Mesothelial cell of epicardium (in vitro differentiated cells): ENCODE results near the gene SLC17A7. TPM values are rescaled to one million over a fixed set of nuclear protein-coding genes. Genes with fewer than 3 reads are reported as not detected.

Experiments
- DNase-seq, 2 experiments: peaks; one replicate each; pipeline ENCODE4 v3.0.0; 2021; ENCODE audit warnings: low spot score in 2 of 2; ENCODE audit not compliant: unreplicated experiment in 2 of 2
- H3K27ac Mint-ChIP-seq: 2 replicates; pipeline ENCODE4 v1.8.0; 2021; ENCODE audit warnings: mixed read lengths
- H3K27me3 Mint-ChIP-seq: 2 replicates; pipeline ENCODE4 v1.8.0; 2021; ENCODE audit warnings: low read depth, mixed read lengths
- H3K36me3 Mint-ChIP-seq: 2 replicates; pipeline ENCODE4 v1.8.0; 2021; ENCODE audit warnings: mixed read lengths
- H3K4me1 Mint-ChIP-seq: 2 replicates; pipeline ENCODE4 v1.8.0; 2021; ENCODE audit warnings: mixed read lengths
- H3K4me3 Mint-ChIP-seq: 2 replicates; pipeline ENCODE4 v1.8.0; 2021; ENCODE audit warnings: mild to moderate bottlenecking, moderate library complexity, mixed read lengths
- H3K9me3 Mint-ChIP-seq: 2 replicates; pipeline ENCODE4 v1.8.0; 2021; ENCODE audit warnings: mixed read lengths
- total RNA-seq: library from RNA; stranded (reverse); gene quantifications from 3 replicates; pipeline ENCODE4 v1.2.1, GENCODE V29; 2021
- TF ChIP-seq, protein P1 (sequence below): fragments of 200-600 bp; sonication (generic); IDR thresholded peaks from one replicate; pipeline ENCODE4 v1.5.0; 2021; ENCODE audit warnings: antibody characterized with exemption; ENCODE audit not compliant: unreplicated experiment

Gene SLC17A7
- total RNA-seq, 1 donor from 2014 or later: 0.45 TPM

DNA sequence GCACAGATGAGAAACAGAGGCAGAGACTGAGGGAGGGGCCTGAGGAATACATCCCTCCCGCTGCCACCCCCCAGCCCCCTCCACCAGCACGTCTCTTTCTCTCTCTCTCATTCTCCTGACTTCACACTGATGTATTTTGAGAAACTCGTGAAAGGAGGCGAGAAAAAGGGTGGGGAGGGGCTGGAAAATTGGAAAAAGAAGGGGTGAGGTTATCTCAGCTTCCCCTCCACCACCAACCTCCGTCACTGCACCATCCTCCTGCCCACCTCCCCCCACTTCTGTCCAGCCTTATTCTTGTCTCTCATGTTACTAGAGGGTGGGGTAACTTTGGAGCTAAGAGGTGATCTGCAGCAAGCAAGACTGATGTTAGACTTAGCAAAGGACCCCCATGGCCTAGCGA lies 1.5 kb downstream of the SLC17A7 start:
- Mint-ChIP-seq H3K27ac (no peak overlapping the region), H3K4me3 (no peak overlapping the region), H3K4me1 (peaks cover 20% of the 10 kb centered on the region), H3K27me3 (peaks cover 84% of the 10 kb centered on the region), H3K9me3 (no peaks in the 10 kb centered on the region), H3K36me3 (no peaks in the 10 kb centered on the region)
- TF ChIP-seq, protein P1, sequence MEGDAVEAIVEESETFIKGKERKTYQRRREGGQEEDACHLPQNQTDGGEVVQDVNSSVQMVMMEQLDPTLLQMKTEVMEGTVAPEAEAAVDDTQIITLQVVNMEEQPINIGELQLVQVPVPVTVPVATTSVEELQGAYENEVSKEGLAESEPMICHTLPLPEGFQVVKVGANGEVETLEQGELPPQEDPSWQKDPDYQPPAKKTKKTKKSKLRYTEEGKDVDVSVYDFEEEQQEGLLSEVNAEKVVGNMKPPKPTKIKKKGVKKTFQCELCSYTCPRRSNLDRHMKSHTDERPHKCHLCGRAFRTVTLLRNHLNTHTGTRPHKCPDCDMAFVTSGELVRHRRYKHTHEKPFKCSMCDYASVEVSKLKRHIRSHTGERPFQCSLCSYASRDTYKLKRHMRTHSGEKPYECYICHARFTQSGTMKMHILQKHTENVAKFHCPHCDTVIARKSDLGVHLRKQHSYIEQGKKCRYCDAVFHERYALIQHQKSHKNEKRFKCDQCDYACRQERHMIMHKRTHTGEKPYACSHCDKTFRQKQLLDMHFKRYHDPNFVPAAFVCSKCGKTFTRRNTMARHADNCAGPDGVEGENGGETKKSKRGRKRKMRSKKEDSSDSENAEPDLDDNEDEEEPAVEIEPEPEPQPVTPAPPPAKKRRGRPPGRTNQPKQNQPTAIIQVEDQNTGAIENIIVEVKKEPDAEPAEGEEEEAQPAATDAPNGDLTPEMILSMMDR: no peak
- no peak for DNase-seq

GRCh38 chr19:49438261-49438660 lies 3.1 kb downstream of the SLC17A7 start:
- no peaks in the 10 kb centered on the region for H3K36me3 Mint-ChIP-seq
- no peak overlapping the region for H3K4me3 Mint-ChIP-seq
- H3K4me1 Mint-ChIP-seq: peaks cover 20% of the 10 kb centered on the region
- peaks cover 97% of the 10 kb centered on the region for H3K27me3 Mint-ChIP-seq
- no peak for DNase-seq
- no peaks in the 10 kb centered on the region for H3K9me3 Mint-ChIP-seq
- TF ChIP-seq, protein P1: no peak
- no peak overlapping the region for H3K27ac Mint-ChIP-seq

DNA sequence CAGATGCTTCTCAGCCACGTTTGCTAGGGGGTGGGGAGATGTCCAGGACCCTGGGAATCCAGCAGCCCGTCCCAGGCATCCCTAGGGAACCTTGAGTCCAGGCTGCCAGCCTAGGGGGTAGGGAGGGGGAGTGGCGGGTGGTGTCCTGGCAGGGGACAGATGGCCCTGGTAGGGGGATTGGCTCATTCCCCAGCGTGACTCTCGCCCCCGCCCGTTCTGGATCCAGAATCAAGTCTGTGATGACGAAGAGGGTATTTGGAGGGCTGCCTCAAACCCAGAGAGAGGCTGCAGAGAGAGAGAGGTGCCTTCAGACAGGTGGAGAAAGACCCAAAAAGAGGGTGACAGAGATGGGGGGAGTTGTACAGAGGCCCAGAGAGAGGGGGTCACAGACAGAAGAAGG lies 4.1 kb downstream of the SLC17A7 start:
- Mint-ChIP-seq H3K4me1 (peaks cover 17% of the 10 kb centered on the region), H3K27me3 (peaks cover 97% of the 10 kb centered on the region), H3K9me3 (no peaks in the 10 kb centered on the region), H3K36me3 (no peaks in the 10 kb centered on the region), H3K4me3 (no peak overlapping the region), H3K27ac (no peak overlapping the region)
- TF ChIP-seq, protein P1: no peak
- no peak for DNase-seq

GRCh38 chr19:49436381-49437017 lies 4.8 kb downstream of the SLC17A7 start:
- no peak overlapping the region for H3K27ac Mint-ChIP-seq
- no peaks in the 10 kb centered on the region for H3K36me3 Mint-ChIP-seq
- TF ChIP-seq, protein P1: no peak
- peaks cover 9% of the 10 kb centered on the region for H3K4me1 Mint-ChIP-seq
- H3K9me3 Mint-ChIP-seq: no peaks in the 10 kb centered on the region
- peaks cover 97% of the 10 kb centered on the region for H3K27me3 Mint-ChIP-seq
- no peak overlapping the region for H3K4me3 Mint-ChIP-seq
- peak in 1 of 2 experiments; percentile 50 for DNase-seq

GRCh38 chr19:49435670-49436069 lies 5.7 kb downstream of the SLC17A7 start:
- DNase-seq: no peak
- Mint-ChIP-seq H3K4me1 (peaks cover 5% of the 10 kb centered on the region), H3K9me3 (no peaks in the 10 kb centered on the region), H3K36me3 (no peaks in the 10 kb centered on the region), H3K27me3 (peaks cover 99% of the 10 kb centered on the region), H3K4me3 (no peak overlapping the region), H3K27ac (no peak overlapping the region)
- TF ChIP-seq, protein P1: no peak
